T47D (cell line): ENCODE measurements around the gene ETFBKMT.
"Not testable (repeated sequence)": the region's sequence is repeated elsewhere in the genome, so short reads cannot be mapped to it uniquely, and the experiment has no call there.

ENCODE experiments used
- DNase-seq, 2 experiments: peaks; one replicate each; pipeline versions ENCODE4 v3.0.0 to v3.0.0-alpha.2; 2011 to 2012; ENCODE audit warnings: low read depth in 1 of 2, low spot score in 1 of 2
- JUND ChIP-seq: IDR thresholded peaks from 2 replicates; pipeline ENCODE4 v1.6.1; 2012; ENCODE audit warnings: low read depth
- in situ Hi-C: cut with HindIII; loops from 2 replicates; pipeline ENCODE4 v1.10.0; 2016; ENCODE audit warnings: low sequenced_read_pairs, low pct_unique_long_range_greater_than_20kb

The ETFBKMT gene

DNA sequence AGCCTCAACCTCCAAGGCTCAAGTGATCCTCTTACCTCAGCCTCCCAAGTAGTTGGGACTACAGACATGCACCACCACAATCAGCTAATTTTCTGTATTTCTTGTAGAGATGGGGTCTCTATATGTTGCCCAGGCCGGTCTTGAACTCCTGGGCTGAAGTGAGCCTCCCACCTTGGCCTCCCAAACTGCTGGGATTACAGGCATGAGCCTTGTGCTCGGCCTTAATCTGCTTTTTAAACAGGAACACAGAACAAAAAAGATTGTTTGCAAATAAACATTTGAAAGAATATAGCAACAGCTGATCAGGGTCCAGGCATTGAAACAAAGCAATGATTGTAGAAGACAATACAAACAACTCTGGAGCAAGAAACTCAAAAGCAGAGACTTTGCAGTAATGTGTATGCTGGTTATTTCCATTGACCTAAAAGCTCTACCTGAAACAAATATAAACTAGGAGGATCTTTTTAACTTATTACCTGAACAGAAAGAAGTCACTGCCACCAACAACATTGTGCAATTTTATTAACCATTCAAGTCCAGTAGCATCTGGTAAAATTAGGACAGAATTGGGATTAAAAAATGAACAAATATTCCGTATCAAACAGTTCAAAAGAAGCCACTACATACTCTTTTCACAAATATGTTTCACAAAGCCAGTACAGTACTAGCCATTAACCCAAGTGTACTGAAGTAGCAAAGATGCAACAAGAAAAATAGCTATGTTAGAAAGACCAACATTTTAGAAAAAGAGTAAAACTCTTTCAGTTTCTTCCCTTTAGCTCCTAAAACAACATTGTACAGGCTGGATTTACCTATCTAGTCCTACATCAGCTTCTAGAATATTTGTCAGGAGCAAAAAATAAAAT lies 55.2 kb downstream of the ETFBKMT start:
- no peak for TF ChIP-seq JUND
- in situ Hi-C loops = no loop called here
- DNase-seq = no peak

DNA sequence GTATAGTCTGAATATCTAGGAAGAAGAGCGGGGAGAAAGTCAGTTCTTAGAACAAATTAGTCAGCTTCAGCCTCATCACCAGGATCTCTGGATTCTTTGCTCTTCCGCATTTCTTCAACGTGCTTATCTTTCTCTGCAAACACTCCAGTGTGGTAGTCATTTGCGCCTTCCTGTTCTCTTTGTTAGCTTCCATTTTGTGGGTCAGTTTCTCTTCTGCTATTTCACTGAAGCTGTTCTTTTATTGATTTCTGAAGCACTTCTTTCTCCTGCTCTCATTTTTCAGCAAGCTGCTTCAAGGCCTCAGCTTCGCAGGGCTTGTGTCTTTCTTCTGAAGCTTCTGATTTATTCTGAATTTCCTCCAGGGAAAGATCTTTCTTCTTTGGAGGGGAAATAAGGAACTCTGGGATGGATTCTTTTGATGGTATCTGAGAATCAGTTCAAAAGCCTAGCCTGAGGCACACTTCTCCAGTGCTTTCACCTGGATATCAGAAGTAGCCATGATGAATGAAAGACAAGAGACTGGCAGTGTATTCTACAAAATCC lies 55.9 kb downstream of the ETFBKMT start:
- DNase-seq = peak; percentile 36 to 92
- peak; percentile 89 for TF ChIP-seq JUND
- in situ Hi-C loops = no loop called here

DNA sequence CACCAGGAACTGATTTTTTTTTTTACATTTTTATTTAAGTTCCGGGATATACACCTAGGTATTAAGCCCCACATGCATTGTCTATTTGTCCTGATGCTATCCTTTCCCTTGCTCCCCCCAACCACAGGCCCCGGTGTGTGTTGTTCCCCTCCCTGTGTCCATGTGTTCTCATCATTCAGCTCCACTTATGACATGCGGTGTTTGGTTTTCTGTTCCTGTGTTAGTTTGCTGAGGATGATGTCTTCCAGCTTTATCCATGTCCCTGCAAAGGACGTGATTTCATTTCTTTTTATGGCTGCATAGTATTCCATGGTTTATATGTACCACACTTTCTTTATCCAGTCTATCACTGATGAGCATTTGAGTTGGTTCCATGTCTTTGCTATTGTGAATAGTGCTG lies 57.5 kb downstream of the ETFBKMT start:
- in situ Hi-C loops, DNase-seq: not testable (repeated sequence)

DNA sequence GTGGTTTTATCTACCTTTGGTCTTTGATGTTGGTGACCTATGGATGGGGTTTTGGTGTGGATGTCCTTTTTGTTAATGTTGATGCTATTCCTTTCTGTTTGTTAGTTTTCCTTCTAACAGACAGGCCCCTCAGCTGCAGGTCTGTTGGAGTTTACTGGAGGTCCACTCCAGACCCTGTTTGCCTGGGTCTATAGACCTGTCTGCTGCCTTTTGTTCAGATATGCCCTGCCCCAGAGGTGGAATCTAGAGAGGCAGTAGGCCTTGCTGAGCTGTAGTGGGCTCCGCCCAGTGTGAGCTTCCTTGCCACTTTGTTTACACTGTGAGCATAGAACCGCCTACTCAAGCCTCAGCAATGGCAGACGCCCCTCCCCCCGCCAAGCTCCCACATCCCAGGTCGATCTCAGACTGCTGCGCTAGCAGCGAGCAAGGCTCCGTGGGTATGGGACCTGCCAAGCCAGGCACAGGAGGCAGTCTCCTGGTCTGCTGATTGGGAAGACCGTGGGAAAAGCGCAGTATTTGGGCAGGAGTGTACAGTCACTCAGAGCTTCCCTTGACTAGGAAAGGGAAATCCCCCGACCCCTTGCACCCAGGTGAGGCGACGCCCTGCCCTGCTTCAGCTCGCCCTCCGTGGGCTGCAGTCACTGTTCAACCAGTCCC lies 59.2 kb downstream of the ETFBKMT start:
- in situ Hi-C loops = not testable (repeated sequence)
- DNase-seq = peak in 1 of 2 experiments; percentile 34

DNA sequence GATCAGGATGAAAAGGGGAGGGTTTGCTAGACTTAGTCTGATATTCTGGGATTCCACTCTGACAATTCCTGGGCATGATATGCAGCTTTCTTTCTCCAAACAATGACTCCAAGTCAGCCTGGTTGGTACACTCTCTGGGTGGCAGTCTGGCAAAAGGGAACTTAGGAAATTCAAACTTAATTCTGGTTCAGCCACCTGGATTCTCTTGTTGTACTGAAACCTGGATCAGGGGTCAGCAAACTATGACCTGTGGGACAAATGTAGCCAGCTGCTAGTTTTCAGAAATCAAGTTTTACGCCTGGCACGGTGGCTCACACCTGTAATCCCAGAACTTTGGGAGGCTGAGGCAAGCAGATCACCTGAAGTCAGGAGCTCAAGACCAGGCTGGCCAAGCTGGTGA lies 63.1 kb downstream of the ETFBKMT start:
- no peak for TF ChIP-seq JUND
- no peak for DNase-seq
- in situ Hi-C loops = no loop called here
